ENCODE measurements around the gene DSCAML1. TPM values are rescaled to one million over a fixed set of nuclear protein-coding genes. Genes with fewer than 3 reads are reported as not detected.

Gene DSCAML1
- total RNA-seq, 1 experiment from 2014 or later, result not detected

DNA sequence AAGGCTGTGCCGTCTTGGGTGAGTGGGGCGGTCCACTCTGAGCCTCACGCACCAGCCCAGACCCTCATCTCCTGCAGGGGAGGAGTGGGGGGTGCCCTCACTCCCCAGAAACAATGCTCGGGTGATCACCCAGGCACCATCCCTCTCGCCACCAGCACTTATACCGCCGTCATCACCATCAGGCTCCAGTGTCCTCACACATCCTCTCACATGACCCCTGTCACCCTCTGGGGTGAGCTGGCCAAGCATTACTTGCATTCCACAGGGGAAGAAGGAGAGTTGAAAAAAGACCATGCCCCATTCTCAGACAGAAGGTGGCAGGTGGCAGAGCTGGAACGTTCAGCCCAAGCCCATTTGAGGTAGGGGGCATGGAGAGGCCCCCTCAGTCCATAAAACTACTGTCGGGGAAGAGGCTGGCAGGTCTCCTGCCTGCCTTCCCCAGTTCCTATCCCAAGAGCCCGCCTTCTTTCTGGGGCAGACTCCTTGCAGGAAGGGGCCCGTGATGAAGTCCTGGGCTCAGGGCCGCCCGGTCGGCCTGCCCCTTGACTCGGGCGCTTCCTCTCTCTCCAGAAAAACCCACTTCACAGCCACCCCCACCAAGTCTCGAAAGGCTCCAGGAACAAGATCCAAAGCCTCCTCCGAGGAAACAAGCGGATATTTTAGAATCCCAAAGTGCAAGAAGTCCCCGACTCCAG is 153.3 kb downstream of the DSCAML1 start (continued):
- no peak for TF ChIP-seq SP1 (IDR thresholded peaks at IDR 0.05; ENCODE audit: low read depth)
- TF ChIP-seq, protein P1, sequence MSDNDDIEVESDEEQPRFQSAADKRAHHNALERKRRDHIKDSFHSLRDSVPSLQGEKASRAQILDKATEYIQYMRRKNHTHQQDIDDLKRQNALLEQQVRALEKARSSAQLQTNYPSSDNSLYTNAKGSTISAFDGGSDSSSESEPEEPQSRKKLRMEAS (IDR thresholded peaks at IDR 0.05), result no peak

DNA sequence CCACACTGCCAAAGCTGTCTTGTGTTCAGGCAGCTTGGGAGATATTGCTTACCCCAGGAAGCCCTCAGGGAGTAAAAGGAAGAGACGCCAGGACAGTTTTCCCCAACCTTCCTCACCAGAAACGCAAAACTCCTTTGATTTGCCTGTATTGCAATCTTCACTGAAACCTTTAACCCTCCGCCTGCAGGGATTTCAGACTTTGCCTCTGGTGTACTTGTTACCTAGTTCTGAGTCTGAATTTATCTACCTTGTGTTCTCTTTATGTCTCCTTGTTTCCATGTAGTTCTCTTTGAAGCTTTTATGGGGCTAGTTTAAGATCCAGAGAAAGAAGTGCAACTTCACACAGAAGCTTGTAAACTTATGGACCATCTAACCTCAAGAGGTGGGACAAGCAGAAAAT is 154.2 kb downstream of the DSCAML1 start:
- Histone ChIP-seq H3K36me3 (ENCODE audit: control insufficient read depth in 1 of 2, insufficient read depth in 2 of 2, low read length in 2 of 2) (no peaks in the 10 kb centered on the region), H3K79me2 (ENCODE audit: insufficient read depth, low read length) (no peaks in the 10 kb centered on the region), H3K27ac (ENCODE audit: low read depth, low read length) (no peak overlapping the region), H3K9me3 (ENCODE audit: control insufficient read depth in 1 of 2, insufficient read depth in 1 of 2, low read depth in 1 of 2, low read length in 2 of 2) (no peaks in the 10 kb centered on the region), H2AFZ (ENCODE audit: low read depth, low read length, poor library complexity, severe bottlenecking) (no peak overlapping the region), H3K4me3 (replicated peaks in 1 of 2; ENCODE audit: low read depth in 1 of 2, low read length in 2 of 2) (no peak overlapping the region), H3K4me1 (ENCODE audit: control insufficient read depth in 1 of 2, insufficient read depth in 2 of 2, low read length in 2 of 2) (no peaks in the 10 kb centered on the region), H3K4me2 (ENCODE audit: low read length) (no peak overlapping the region), H3K27me3 (ENCODE audit: insufficient read depth, low read length) (peaks cover 38% of the 10 kb centered on the region), H3K9me2 (ENCODE audit: insufficient read depth) (no peaks in the 10 kb centered on the region), H3K9ac (ENCODE audit: low read length) (no peak overlapping the region), H4K20me1 (ENCODE audit: insufficient read depth) (no peaks in the 10 kb centered on the region)
- CTCF ChIA-PET, result no interaction called here
- ATAC-seq, result no peak
- TF ChIP-seq ZFX (IDR thresholded peaks at IDR 0.05) (no peak), JUND (IDR thresholded peaks at IDR 0.05) (no peak)
- BruUV-seq (replicated peaks), result no TSS peak
- RAD21 ChIA-PET (ENCODE audit: low non-redundant PET in 1 of 2, low total read pairs in 2 of 2, uncharacterized antibody in 2 of 2, unreplicated experiment in 2 of 2), result no interaction called here
- intact Hi-C loops (cut with micrococcal nuclease), result no loop called here
- POLR2A ChIA-PET, result no interaction called here
- no peak for DNase-seq (ENCODE audit: low read depth, low spot score)

DNA sequence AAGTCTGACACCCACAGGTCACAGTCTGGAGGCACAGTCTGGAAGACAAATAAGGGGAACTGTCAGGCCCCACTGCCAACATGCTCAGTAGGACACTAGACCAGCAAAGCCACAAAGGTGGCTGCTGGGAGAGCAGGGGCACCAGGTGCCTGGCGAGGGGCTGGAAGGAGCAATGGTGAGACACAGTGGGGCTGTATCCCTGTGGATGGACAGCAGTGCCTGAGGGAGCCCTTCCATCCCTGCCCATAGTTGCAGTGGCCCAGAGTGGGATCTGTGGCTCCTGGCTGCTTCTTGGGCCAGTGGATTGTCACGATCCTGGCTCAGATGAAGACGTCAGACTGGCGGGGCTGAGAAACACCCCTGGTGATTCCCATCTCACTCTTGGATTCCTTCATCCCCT is 154.6 kb downstream of the DSCAML1 start:
- Histone ChIP-seq H2AFZ (ENCODE audit: low read depth, low read length, poor library complexity, severe bottlenecking) (no peak overlapping the region), H3K27ac (ENCODE audit: low read depth, low read length) (no peak overlapping the region), H3K9me2 (ENCODE audit: insufficient read depth) (no peaks in the 10 kb centered on the region), H3K4me2 (ENCODE audit: low read length) (no peak overlapping the region), H3K9ac (ENCODE audit: low read length) (no peak overlapping the region), H3K9me3 (ENCODE audit: control insufficient read depth in 1 of 2, insufficient read depth in 1 of 2, low read depth in 1 of 2, low read length in 2 of 2) (no peaks in the 10 kb centered on the region), H3K4me1 (ENCODE audit: control insufficient read depth in 1 of 2, insufficient read depth in 2 of 2, low read length in 2 of 2) (no peaks in the 10 kb centered on the region), H3K36me3 (ENCODE audit: control insufficient read depth in 1 of 2, insufficient read depth in 2 of 2, low read length in 2 of 2) (no peaks in the 10 kb centered on the region), H3K27me3 (ENCODE audit: insufficient read depth, low read length) (peaks cover 41% of the 10 kb centered on the region), H3K79me2 (ENCODE audit: insufficient read depth, low read length) (no peaks in the 10 kb centered on the region), H3K4me3 (replicated peaks in 1 of 2; ENCODE audit: low read depth in 1 of 2, low read length in 2 of 2) (no peak overlapping the region), H4K20me1 (ENCODE audit: insufficient read depth) (no peaks in the 10 kb centered on the region)
- no TSS peak for BruUV-seq (replicated peaks)
- CTCF ChIA-PET, result no interaction called here
- no peak for DNase-seq (ENCODE audit: low read depth, low spot score)
- intact Hi-C loops (cut with micrococcal nuclease), result no loop called here
- ATAC-seq, result no peak
- RAD21 ChIA-PET (ENCODE audit: low non-redundant PET in 1 of 2, low total read pairs in 2 of 2, uncharacterized antibody in 2 of 2, unreplicated experiment in 2 of 2), result no interaction called here
- POLR2A ChIA-PET, result no interaction called here
- no peak for TF ChIP-seq ZNF274 (IDR thresholded peaks at IDR 0.05; ENCODE audit: low read depth, low read length)
- TF ChIP-seq JUND (IDR thresholded peaks at IDR 0.05), result no peak
- TF ChIP-seq, protein P2, sequence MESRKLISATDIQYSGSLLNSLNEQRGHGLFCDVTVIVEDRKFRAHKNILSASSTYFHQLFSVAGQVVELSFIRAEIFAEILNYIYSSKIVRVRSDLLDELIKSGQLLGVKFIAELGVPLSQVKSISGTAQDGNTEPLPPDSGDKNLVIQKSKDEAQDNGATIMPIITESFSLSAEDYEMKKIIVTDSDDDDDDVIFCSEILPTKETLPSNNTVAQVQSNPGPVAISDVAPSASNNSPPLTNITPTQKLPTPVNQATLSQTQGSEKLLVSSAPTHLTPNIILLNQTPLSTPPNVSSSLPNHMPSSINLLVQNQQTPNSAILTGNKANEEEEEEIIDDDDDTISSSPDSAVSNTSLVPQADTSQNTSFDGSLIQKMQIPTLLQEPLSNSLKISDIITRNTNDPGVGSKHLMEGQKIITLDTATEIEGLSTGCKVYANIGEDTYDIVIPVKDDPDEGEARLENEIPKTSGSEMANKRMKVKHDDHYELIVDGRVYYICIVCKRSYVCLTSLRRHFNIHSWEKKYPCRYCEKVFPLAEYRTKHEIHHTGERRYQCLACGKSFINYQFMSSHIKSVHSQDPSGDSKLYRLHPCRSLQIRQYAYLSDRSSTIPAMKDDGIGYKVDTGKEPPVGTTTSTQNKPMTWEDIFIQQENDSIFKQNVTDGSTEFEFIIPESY (IDR thresholded peaks at IDR 0.05; ENCODE audit: extremely low read depth, insufficient replicate concordance, low read length), result no peak
- no peak for TF ChIP-seq ZFX (IDR thresholded peaks at IDR 0.05)
- no peak for TF ChIP-seq EZH2phosphoT487 (IDR thresholded peaks at IDR 0.05; ENCODE audit: borderline replicate concordance)
- TF ChIP-seq CEBPB (IDR thresholded peaks at IDR 0.05; ENCODE audit: low read depth), result no peak
- TF ChIP-seq FOSL1 (IDR thresholded peaks at IDR 0.05; ENCODE audit: low read depth), result no peak
- TF ChIP-seq YY1 (IDR thresholded peaks at IDR 0.05; ENCODE audit: extremely low read depth, insufficient replicate concordance, low read depth, low read length), result no peak
- TF ChIP-seq EZH2 (IDR thresholded peaks at IDR 0.05), result no peak
- TF ChIP-seq EGR1 (IDR thresholded peaks at IDR 0.05; ENCODE audit: low read depth), result no peak
- TF ChIP-seq SRF (IDR thresholded peaks at IDR 0.05; ENCODE audit: low read depth), result no peak
- TF ChIP-seq, protein P3, sequence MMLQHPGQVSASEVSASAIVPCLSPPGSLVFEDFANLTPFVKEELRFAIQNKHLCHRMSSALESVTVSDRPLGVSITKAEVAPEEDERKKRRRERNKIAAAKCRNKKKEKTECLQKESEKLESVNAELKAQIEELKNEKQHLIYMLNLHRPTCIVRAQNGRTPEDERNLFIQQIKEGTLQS (IDR thresholded peaks at IDR 0.05), result no peak
- TF ChIP-seq POLR2AphosphoS5 (IDR thresholded peaks at IDR 0.05; ENCODE audit: low read depth, low read length), result no peak
- TF ChIP-seq SIN3A (IDR thresholded peaks at IDR 0.05; ENCODE audit: low read depth), result no peak

Measured in HCT116 (cell line).